Trophoblast cell (in vitro differentiated cells and primary cell): ENCODE data around the gene SEMA6A.

Source experiments
- DNase-seq, 2 donors: peaks; one replicate each; pipeline ENCODE4 v3.0.0-alpha.2; 2016
- H2AFZ ChIP-seq: 2 replicates; pipeline ENCODE4 v1.6.1; 2013; ENCODE audit warnings: low read length, moderate library complexity, mild to moderate bottlenecking; ENCODE audit not compliant: insufficient read depth, poor library complexity
- H2AK5ac ChIP-seq: 2 replicates; pipeline ENCODE4 v1.6.1; 2013; ENCODE audit warnings: mild to moderate bottlenecking, low read length
- H2BK120ac ChIP-seq: 2 replicates; pipeline ENCODE4 v1.6.1; 2013; ENCODE audit warnings: low read length, mild to moderate bottlenecking, moderate library complexity; ENCODE audit not compliant: insufficient read depth, poor library complexity
- H2BK12ac ChIP-seq: 2 replicates; pipeline ENCODE4 v1.6.1; 2013; ENCODE audit warnings: mild to moderate bottlenecking, low read length, moderate library complexity
- H2BK5ac ChIP-seq: 2 replicates; pipeline ENCODE4 v1.6.1; 2013; ENCODE audit warnings: low read length, low read depth, moderate library complexity, mild to moderate bottlenecking; ENCODE audit not compliant: poor library complexity
- H3K14ac ChIP-seq: 2 replicates; pipeline ENCODE4 v1.6.1; 2013; ENCODE audit warnings: mild to moderate bottlenecking, low read length
- H3K18ac ChIP-seq: 2 replicates; pipeline ENCODE4 v1.6.1; 2013; ENCODE audit warnings: mild to moderate bottlenecking, low read length
- H3K23ac ChIP-seq: 2 replicates; pipeline ENCODE4 v1.6.1; 2013; ENCODE audit warnings: low read length
- H3K27ac ChIP-seq: 2 replicates; pipeline ENCODE4 v1.5.1; 2013; ENCODE audit warnings: low read depth, mild to moderate bottlenecking, inconsistent platforms, low read length, moderate library complexity
- H3K27me3 ChIP-seq: 2 replicates; pipeline ENCODE4 v1.6.1; 2013; ENCODE audit warnings: inconsistent platforms, mild to moderate bottlenecking, low read length, moderate library complexity; ENCODE audit not compliant: insufficient read depth
- H3K36me3 ChIP-seq, 2 experiments: 1 replicate in 1 of 2; 2 replicates in 1 of 2; pipeline ENCODE4 v1.6.1; 2013; ENCODE audit warnings: low read length in 2 of 2, mild to moderate bottlenecking in 2 of 2, moderate library complexity in 1 of 2; ENCODE audit not compliant: insufficient read depth in 2 of 2, control insufficient read depth in 1 of 2
- H3K4ac ChIP-seq: 2 replicates; pipeline ENCODE4 v1.6.1; 2013; ENCODE audit warnings: low read depth, mild to moderate bottlenecking, low read length, moderate library complexity
- H3K4me1 ChIP-seq, 2 experiments: 1 replicate in 1 of 2; 2 replicates in 1 of 2; pipeline ENCODE4 v1.6.1; 2013; ENCODE audit warnings: low read length in 2 of 2, mild to moderate bottlenecking in 2 of 2, moderate library complexity in 1 of 2; ENCODE audit not compliant: insufficient read depth in 2 of 2, control insufficient read depth in 1 of 2
- H3K4me2 ChIP-seq: 2 replicates; pipeline ENCODE4 v1.6.1; 2013; ENCODE audit warnings: inconsistent platforms, mild to moderate bottlenecking, low read length, moderate library complexity
- H3K4me3 ChIP-seq: 2 replicates; pipeline ENCODE4 v1.5.1; 2013; ENCODE audit warnings: mild to moderate bottlenecking, low read depth, low read length, inconsistent platforms
- H3K79me1 ChIP-seq: one replicate; pipeline ENCODE4 v1.6.1; 2013; ENCODE audit warnings: low read length
- H3K79me2 ChIP-seq: 2 replicates; pipeline ENCODE4 v1.6.1; 2013; ENCODE audit warnings: low read length, mild to moderate bottlenecking; ENCODE audit not compliant: control insufficient read depth, insufficient read depth, poor library complexity
- H3K9ac ChIP-seq: 2 replicates; pipeline ENCODE4 v1.6.1; 2013; ENCODE audit warnings: mild to moderate bottlenecking, low read length
- H3K9me3 ChIP-seq: 2 replicates; pipeline ENCODE4 v1.6.1; 2013; ENCODE audit warnings: low read depth, mild to moderate bottlenecking, control low read depth, inconsistent platforms, low read length; ENCODE audit not compliant: insufficient read depth
- H4K12ac ChIP-seq: 2 replicates; pipeline ENCODE4 v1.6.1; 2013; ENCODE audit warnings: low read depth, mild to moderate bottlenecking, low read length, moderate library complexity
- H4K8ac ChIP-seq: 2 replicates; pipeline ENCODE4 v1.6.1; 2013; ENCODE audit warnings: low read depth, mild to moderate bottlenecking, low read length, moderate library complexity
- H4K91ac ChIP-seq: one replicate; pipeline ENCODE4 v1.6.1; 2013; ENCODE audit warnings: low read depth, mild to moderate bottlenecking, low read length, moderate library complexity
- WGBS: extraction: QIAGEN DNeasy Blood & Tissue Kit; methylation state at CpG from one replicate; pipeline ENCODE4 v1.1.7; 2013; ENCODE audit warnings: missing lambda C conversion rate; ENCODE audit not compliant: insufficient read length, insufficient coverage; ENCODE audit errors: extremely low coverage; 5-methylcytosine and 5-hydroxymethylcytosine counted together

SEMA6A gene

GRCh38 chr5:116440457-116441001 lies 134.1 kb downstream of the SEMA6A start:
- Histone ChIP-seq H3K4me3 (no peak overlapping the region), H3K79me2 (no peaks in the 10 kb centered on the region), H3K9ac (no peak overlapping the region), H3K4ac (no peak overlapping the region), H3K23ac (no peak overlapping the region), H3K4me1 (no peaks in the 10 kb centered on the region), H3K27ac (no peak overlapping the region), H4K8ac (no peak overlapping the region), H3K18ac (no peak overlapping the region), H3K9me3 (no peaks in the 10 kb centered on the region), H2AK5ac (no peak overlapping the region), H2AFZ (no peak overlapping the region), H3K4me2 (no peak overlapping the region), H3K14ac (no peak overlapping the region), H3K79me1 (no peaks in the 10 kb centered on the region), H3K36me3 (peaks cover 6 to 13% of the 10 kb centered on the region in 2 experiments), H3K27me3 (no peaks in the 10 kb centered on the region), H2BK12ac (no peak overlapping the region), H2BK120ac (no peak overlapping the region), H4K91ac (no peak overlapping the region), H2BK5ac (no peak overlapping the region), H4K12ac (no peak overlapping the region)
- DNase-seq: no peak
- WGBS: no CpG with 5 or more reads among the region's 5 CpGs

DNA sequence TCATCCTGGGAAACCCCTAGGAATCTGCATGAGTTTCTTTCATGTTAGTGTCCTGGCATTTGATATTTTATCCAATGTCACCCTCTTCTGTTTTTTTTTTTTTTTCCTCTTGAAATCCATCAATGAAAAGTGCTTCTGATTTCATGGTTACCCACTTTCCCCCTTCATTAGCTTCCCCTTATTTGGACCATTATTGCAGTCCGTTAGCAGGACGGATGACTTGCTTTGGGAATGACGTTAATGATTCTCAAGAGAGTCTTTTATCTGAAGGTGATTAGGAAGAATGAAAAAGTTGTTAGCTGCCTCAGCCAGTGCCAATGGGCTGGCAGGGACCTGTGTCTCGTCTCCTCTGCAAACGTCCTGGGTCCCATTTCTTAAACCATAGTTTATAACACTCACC lies 134.7 kb downstream of the SEMA6A start:
- no peak overlapping the region for H3K27ac ChIP-seq
- no peak overlapping the region for H3K18ac ChIP-seq
- no peak for DNase-seq
- no peaks in the 10 kb centered on the region for H3K79me2 ChIP-seq
- WGBS: no CpG with 5 or more reads among the region's 5 CpGs
- H4K91ac ChIP-seq: no peak overlapping the region
- H3K27me3 ChIP-seq: no peaks in the 10 kb centered on the region
- H4K12ac ChIP-seq: no peak overlapping the region
- no peak overlapping the region for H3K4me2 ChIP-seq
- no peaks in the 10 kb centered on the region for H3K4me1 ChIP-seq
- H3K9ac ChIP-seq: no peak overlapping the region
- H3K9me3 ChIP-seq: no peaks in the 10 kb centered on the region
- no peak overlapping the region for H2AFZ ChIP-seq
- H3K79me1 ChIP-seq: no peaks in the 10 kb centered on the region
- no peak overlapping the region for H3K4ac ChIP-seq
- no peak overlapping the region for H2BK5ac ChIP-seq
- no peak overlapping the region for H3K4me3 ChIP-seq
- no peak overlapping the region for H2BK12ac ChIP-seq
- no peak overlapping the region for H4K8ac ChIP-seq
- H3K14ac ChIP-seq: no peak overlapping the region
- no peak overlapping the region for H3K23ac ChIP-seq
- H2BK120ac ChIP-seq: no peak overlapping the region
- H3K36me3 ChIP-seq: peaks cover 4 to 8% of the 10 kb centered on the region in 2 experiments
- H2AK5ac ChIP-seq: no peak overlapping the region

DNA sequence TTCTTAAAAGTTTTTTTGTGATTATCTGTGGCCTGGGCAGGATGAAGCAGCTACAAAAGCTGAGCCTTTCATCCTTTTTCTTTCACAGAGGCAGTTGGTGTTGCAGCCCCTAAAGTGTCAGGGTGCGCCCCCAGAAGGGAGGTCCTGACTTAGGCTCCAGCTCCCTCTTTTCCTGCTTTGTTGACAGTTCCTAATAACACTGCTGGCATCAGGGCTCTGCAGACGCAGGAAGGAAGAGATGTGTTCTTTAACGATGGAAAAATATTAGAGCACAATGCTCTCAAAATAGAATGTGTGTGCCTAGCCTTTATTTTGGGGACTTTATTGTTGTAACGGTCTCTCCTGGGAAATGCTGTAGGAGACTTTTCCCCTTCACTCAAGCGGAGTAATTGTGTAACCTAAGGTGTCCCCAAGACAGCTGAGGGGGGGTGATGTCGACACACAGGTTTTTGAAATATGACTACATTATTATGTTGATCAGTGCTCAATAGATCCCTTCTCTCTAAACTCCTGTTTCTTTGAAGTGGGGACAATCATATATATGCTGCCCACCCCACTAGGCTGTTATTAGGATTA lies 135.6 kb downstream of the SEMA6A start:
- Histone ChIP-seq H3K14ac (no peak overlapping the region), H3K36me3 (peaks cover 0 to 4% of the 10 kb centered on the region in 2 experiments), H3K4me1 (no peaks in the 10 kb centered on the region), H2BK120ac (no peak overlapping the region), H3K18ac (no peak overlapping the region), H3K9ac (no peak overlapping the region), H3K4me2 (no peak overlapping the region), H2AK5ac (no peak overlapping the region), H3K4me3 (no peak overlapping the region), H3K4ac (no peak overlapping the region), H4K8ac (no peak overlapping the region), H2AFZ (no peak overlapping the region), H3K9me3 (no peaks in the 10 kb centered on the region), H4K91ac (no peak overlapping the region), H3K27me3 (no peaks in the 10 kb centered on the region), H2BK5ac (no peak overlapping the region), H2BK12ac (no peak overlapping the region), H4K12ac (no peak overlapping the region), H3K27ac (no peak overlapping the region), H3K79me1 (no peaks in the 10 kb centered on the region), H3K23ac (no peak overlapping the region), H3K79me2 (no peaks in the 10 kb centered on the region)
- DNase-seq: no peak
- WGBS: no CpG with 5 or more reads among the region's 6 CpGs

DNA sequence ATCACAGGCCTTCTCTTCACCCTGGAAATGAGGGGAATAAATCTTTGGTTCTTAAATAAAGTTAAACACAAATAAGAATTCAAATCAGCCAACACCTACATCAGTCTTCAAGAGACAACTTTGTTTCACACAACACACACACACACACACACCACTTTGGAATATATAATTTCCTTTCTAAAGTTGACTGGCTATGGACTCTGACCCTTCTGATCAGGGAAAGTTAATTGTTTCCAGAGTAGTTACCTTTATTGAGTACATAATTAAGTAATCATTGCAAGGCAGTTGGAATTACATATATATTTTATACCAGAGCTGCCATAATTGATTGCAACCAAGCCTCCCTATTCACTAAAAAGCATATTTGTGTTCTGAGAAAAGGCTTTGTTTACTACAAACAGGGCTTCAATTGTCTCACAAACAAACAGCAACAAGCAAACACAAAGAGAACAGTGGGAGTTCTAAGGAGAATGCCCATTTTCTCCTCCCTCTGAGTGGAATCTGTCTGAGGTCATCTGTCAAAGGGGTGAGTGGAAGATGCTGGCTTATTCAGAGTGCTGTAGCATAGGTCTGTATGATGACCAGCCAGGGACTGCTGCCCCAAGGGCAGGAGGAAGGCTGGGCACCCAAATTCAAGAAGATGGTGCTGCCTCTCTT lies 136.6 kb downstream of the SEMA6A start:
- no peak overlapping the region for H3K18ac ChIP-seq
- no peak overlapping the region for H3K4ac ChIP-seq
- no peak overlapping the region for H3K27ac ChIP-seq
- no peak overlapping the region for H4K12ac ChIP-seq
- H3K14ac ChIP-seq: no peak overlapping the region
- H3K27me3 ChIP-seq: no peaks in the 10 kb centered on the region
- no peak overlapping the region for H2AFZ ChIP-seq
- H4K91ac ChIP-seq: no peak overlapping the region
- H3K4me3 ChIP-seq: no peak overlapping the region
- H4K8ac ChIP-seq: no peak overlapping the region
- no peak overlapping the region for H3K9ac ChIP-seq
- H2BK12ac ChIP-seq: no peak overlapping the region
- H3K4me1 ChIP-seq: no peaks in the 10 kb centered on the region
- H2BK5ac ChIP-seq: no peak overlapping the region
- H3K79me2 ChIP-seq: no peaks in the 10 kb centered on the region
- H3K23ac ChIP-seq: no peak overlapping the region
- no peak overlapping the region for H2BK120ac ChIP-seq
- no peaks in the 10 kb centered on the region for H3K9me3 ChIP-seq
- no peak overlapping the region for H3K4me2 ChIP-seq
- H3K79me1 ChIP-seq: no peaks in the 10 kb centered on the region
- DNase-seq: no peak
- no peak overlapping the region for H2AK5ac ChIP-seq
- no peaks in the 10 kb centered on the region for H3K36me3 ChIP-seq
